PC-9 (cell line): ENCODE results near the gene DDI2. TPM values are rescaled to one million over a fixed set of nuclear protein-coding genes. Genes with fewer than 3 reads are reported as not detected.

Experiments
- BruUV-seq: library from RNA; stranded (reverse); fragments of 400-500 nt; replicated peaks from 2 replicates; lab custom pipeline; 2021; lab: Mats Ljungman, UMichigan
- CTCF ChIA-PET: fragments of 300-600 bp; sonication (Branson Sonifier 250); formaldehyde crosslinking; loops from one replicate; lab custom pipeline; 2022; ENCODE audit warnings: antibody characterized with exemption; lab: Charles Lee
- POLR2A ChIA-PET: fragments of 300-600 bp; sonication (Branson Sonifier 250); formaldehyde crosslinking; loops from one replicate; lab custom pipeline; 2022; ENCODE audit warnings: antibody characterized with exemption; ENCODE audit not compliant: unreplicated experiment; lab: Charles Lee
- DNase-seq, 2 experiments: peaks; one replicate each; pipeline versions ENCODE4 v3.0.0 to v3.0.0-alpha.2; 2015 to 2022; ENCODE audit warnings: mixed read lengths in 1 of 2
- H2AFZ ChIP-seq: fragments of 200-600 bp; sonication (generic); 2 replicates; pipeline ENCODE4 v1.8.1; 2017; ENCODE audit warnings: antibody characterized with exemption
- H3F3A ChIP-seq: fragments of 200-600 bp; sonication (generic); 2 replicates; pipeline ENCODE4 v1.8.1; 2017; ENCODE audit warnings: antibody characterized with exemption, mild to moderate bottlenecking, low read depth; ENCODE audit not compliant: insufficient read depth
- H3K27ac ChIP-seq: fragments of 200-600 bp; sonication (generic); 2 replicates; pipeline ENCODE4 v1.6.1; 2016; ENCODE audit warnings: mixed run types
- H3K27me3 ChIP-seq: fragments of 200-600 bp; sonication (generic); 2 replicates; pipeline ENCODE4 v1.6.1; 2016; ENCODE audit warnings: low read depth, mixed run types; ENCODE audit not compliant: insufficient read depth
- H3K36me3 ChIP-seq: fragments of 200-600 bp; sonication (generic); 2 replicates; pipeline ENCODE4 v1.6.1; 2016; ENCODE audit warnings: low read depth, mixed run types
- H3K4me1 ChIP-seq: fragments of 200-600 bp; sonication (generic); replicated peaks from 2 replicates; pipeline ENCODE4 v1.6.1; 2016; ENCODE audit warnings: mixed run types; ENCODE audit not compliant: insufficient read depth
- H3K4me2 ChIP-seq: fragments of 200-600 bp; sonication (generic); 2 replicates; pipeline ENCODE4 v1.6.1; 2017; ENCODE audit warnings: mixed run types
- H3K4me3 ChIP-seq: fragments of 200-600 bp; sonication (generic); 2 replicates; pipeline ENCODE4 v1.6.1; 2016; ENCODE audit warnings: mixed run types
- H3K79me2 ChIP-seq: fragments of 200-600 bp; sonication (generic); 2 replicates; pipeline ENCODE4 v1.6.1; 2017; ENCODE audit warnings: low read depth, mixed run types
- H3K9me2 ChIP-seq: fragments of 200-600 bp; sonication (generic); 2 replicates; pipeline ENCODE4 v1.8.1; 2017; ENCODE audit warnings: mild to moderate bottlenecking; ENCODE audit not compliant: insufficient read depth
- H3K9me3 ChIP-seq: fragments of 200-600 bp; sonication (generic); 2 replicates; pipeline ENCODE4 v1.8.1; 2016; ENCODE audit warnings: low read depth; ENCODE audit not compliant: insufficient read depth
- H4K20me1 ChIP-seq: fragments of 200-600 bp; sonication (generic); 2 replicates; pipeline ENCODE4 v1.8.1; 2017; ENCODE audit not compliant: insufficient read depth
- EZH2 ChIP-seq: fragments of 200-600 bp; sonication (generic); IDR thresholded peaks from 2 replicates; pipeline ENCODE4 v1.8.0; 2017; ENCODE audit warnings: antibody characterized with exemption, low read depth
- intact Hi-C: fragments of 100-400 bp; cut with micrococcal nuclease; formaldehyde crosslinking; loops from one replicate; pipeline ENCODE4 v1.10.0; 2022; ENCODE audit not compliant: unreplicated experiment
- total RNA-seq: library from RNA; stranded (reverse); gene quantifications from 2 replicates; pipeline ENCODE4 v1.2.3, GENCODE V29; 2021
- TF ChIP-seq, protein P1 (sequence below): fragments of 200-600 bp; sonication (generic); conservative IDR thresholded peaks from 2 replicates; pipeline ENCODE4 v1.6.1; 2017; ENCODE audit warnings: mixed run types, antibody characterized with exemption, mild to moderate bottlenecking, moderate library complexity

Gene DDI2
- total RNA-seq, 1 experiment from 2014 or later = 38.0 TPM

DNA sequence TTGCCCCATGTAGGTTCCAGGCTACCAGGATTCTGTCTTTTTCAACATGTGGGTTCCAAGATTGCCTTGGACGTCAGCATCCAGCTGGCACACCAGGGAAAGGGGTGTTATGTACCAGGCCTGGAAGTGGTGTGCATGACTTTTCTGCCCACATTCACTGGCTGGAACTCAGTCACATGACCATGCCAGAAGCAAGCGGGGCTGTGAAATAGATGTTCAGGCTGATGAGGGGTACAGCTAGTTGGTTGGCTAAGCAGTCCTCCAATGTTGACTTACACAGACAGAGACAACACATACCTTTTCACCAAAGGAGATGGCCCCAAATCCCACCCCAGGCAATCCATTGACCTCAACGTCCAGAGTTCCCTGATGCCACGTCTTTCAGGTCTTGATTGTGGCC lies 52.6 kb downstream of the DDI2 start:
- Histone ChIP-seq H3K9me3 (no peaks in the 10 kb centered on the region), H3K9me2 (no peaks in the 10 kb centered on the region), H3K4me3 (no peak overlapping the region), H3K79me2 (no peaks in the 10 kb centered on the region), H3F3A (no peaks in the 10 kb centered on the region), H3K4me2 (no peak overlapping the region), H3K27me3 (no peaks in the 10 kb centered on the region), H3K27ac (no peak overlapping the region), H2AFZ (no peak overlapping the region), H3K4me1 (no peaks in the 10 kb centered on the region), H4K20me1 (no peaks in the 10 kb centered on the region), H3K36me3 (no peaks in the 10 kb centered on the region)
- intact Hi-C loops = no loop called here
- POLR2A ChIA-PET = interaction anchor here (0.7 kb wide), 1 partner anchor 17 kb away, joined by 3 read pairs; no protein-coding TSS in a partner anchor
- DNase-seq = no peak
- CTCF ChIA-PET = no interaction called here
- no peak for TF ChIP-seq EZH2
- TF ChIP-seq, protein P1, sequence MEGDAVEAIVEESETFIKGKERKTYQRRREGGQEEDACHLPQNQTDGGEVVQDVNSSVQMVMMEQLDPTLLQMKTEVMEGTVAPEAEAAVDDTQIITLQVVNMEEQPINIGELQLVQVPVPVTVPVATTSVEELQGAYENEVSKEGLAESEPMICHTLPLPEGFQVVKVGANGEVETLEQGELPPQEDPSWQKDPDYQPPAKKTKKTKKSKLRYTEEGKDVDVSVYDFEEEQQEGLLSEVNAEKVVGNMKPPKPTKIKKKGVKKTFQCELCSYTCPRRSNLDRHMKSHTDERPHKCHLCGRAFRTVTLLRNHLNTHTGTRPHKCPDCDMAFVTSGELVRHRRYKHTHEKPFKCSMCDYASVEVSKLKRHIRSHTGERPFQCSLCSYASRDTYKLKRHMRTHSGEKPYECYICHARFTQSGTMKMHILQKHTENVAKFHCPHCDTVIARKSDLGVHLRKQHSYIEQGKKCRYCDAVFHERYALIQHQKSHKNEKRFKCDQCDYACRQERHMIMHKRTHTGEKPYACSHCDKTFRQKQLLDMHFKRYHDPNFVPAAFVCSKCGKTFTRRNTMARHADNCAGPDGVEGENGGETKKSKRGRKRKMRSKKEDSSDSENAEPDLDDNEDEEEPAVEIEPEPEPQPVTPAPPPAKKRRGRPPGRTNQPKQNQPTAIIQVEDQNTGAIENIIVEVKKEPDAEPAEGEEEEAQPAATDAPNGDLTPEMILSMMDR = no peak
- BruUV-seq = no TSS peak

DNA sequence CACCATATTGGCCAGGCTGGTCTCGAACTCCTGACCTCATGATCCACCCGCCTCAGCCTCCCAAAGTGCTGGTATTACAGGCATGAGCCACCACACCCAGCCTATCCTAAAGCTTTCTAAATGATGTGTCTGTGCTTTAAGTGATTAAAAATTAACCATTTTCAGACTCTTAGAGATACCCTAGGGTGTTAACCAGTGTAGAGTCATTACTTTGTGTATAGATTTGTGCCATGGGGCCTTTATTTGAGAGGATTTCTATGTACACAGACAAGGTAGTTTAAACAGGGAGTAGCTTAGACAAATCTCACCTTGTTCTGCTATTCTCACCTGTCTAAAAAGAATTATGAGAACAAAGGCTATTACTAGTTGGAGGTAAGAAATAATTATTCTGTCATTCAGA lies 54.2 kb downstream of the DDI2 start:
- Histone ChIP-seq H3K36me3 (no peaks in the 10 kb centered on the region), H3K9me3 (no peaks in the 10 kb centered on the region), H3K79me2 (no peaks in the 10 kb centered on the region), H3K4me3 (no peak overlapping the region), H3K4me2 (no peak overlapping the region), H3K4me1 (no peaks in the 10 kb centered on the region), H3K27me3 (no peaks in the 10 kb centered on the region), H3K27ac (no peak overlapping the region), H3F3A (no peaks in the 10 kb centered on the region), H4K20me1 (no peaks in the 10 kb centered on the region), H2AFZ (no peak overlapping the region), H3K9me2 (no peaks in the 10 kb centered on the region)
- intact Hi-C loops = no loop called here
- ChIA-PET POLR2A (no interaction called here), CTCF (no interaction called here)
- TF ChIP-seq, protein P1 = no peak
- TF ChIP-seq EZH2 = no peak
- no TSS peak for BruUV-seq
- no peak for DNase-seq

DNA sequence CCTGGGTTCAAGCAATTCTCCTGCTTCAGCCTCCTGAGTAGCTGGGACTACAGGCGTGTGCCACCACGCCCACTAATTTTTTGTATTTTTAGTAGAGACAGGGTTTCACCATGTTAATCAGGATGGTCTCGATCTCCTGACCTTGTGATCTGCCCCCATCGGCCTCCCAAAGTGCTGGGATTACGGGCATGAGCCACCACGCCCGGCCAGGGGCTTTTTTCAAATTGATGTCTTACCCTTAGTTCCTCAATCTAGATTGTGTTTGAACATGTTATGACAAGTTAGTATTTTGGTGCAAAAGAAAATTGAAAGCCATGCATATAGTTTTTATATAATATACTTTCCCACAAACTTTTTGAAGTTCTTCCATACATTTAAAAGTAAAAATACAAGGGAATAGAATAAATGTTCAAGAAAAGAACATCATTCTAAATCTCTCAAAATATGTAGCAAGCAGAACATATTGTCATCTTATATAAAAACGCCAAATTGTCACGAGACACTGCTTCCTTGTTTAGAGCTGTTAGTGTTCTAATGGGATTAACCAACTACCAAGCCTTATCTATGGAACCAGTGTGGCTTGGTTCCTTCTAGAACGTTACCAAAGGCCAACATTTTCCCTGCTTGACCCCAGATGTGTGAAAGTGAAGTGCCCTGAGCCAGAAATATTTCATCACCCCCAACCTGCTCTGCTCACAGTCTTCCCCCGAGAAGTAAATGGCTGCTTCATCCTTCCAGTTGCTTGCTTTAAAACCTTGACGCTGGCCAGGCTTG lies 57.3 kb downstream of the DDI2 start:
- Histone ChIP-seq H3F3A (peaks cover 5% of the 10 kb centered on the region; the same call in 1 of the 2 replicates), H4K20me1 (no peaks in the 10 kb centered on the region), H3K79me2 (no peaks in the 10 kb centered on the region; the same call in 1 of the 2 replicates), H3K27me3 (no peaks in the 10 kb centered on the region), H3K4me2 (no peak overlapping the region), H3K4me1 (peaks cover 12% of the 10 kb centered on the region), H3K36me3 (no peaks in the 10 kb centered on the region), H3K4me3 (no peak overlapping the region), H3K9me3 (no peaks in the 10 kb centered on the region), H3K27ac (no peak overlapping the region), H2AFZ (no peak overlapping the region), H3K9me2 (no peaks in the 10 kb centered on the region)
- intact Hi-C loops = no loop called here
- DNase-seq = no peak
- TF ChIP-seq, protein P1 = no peak
- no peak for TF ChIP-seq EZH2
- BruUV-seq = no TSS peak
- CTCF ChIA-PET = no interaction called here
- POLR2A ChIA-PET = no interaction called here
